Type B pancreatic cell (in vitro differentiated cells): Measurements from ENCODE around the gene ANK3. TPM values are rescaled to one million over a fixed set of nuclear protein-coding genes. Genes with fewer than 3 reads are reported as not detected.
A peak's percentile ranks its signal among the peaks of the same experiment; 100 is the strongest.

Source experiments
- DNase-seq: peaks from one replicate; pipeline ENCODE4 v3.0.0; 2021; ENCODE audit warnings: mixed read lengths; ENCODE audit not compliant: unreplicated experiment; ENCODE audit errors: extremely low spot score
- H3K27ac Mint-ChIP-seq: 2 replicates; pipeline ENCODE4 v1.8.0; 2021; ENCODE audit warnings: mild to moderate bottlenecking, mixed read lengths
- H3K27me3 Mint-ChIP-seq: 2 replicates; pipeline ENCODE4 v1.8.0; 2021; ENCODE audit warnings: mixed read lengths
- H3K36me3 Mint-ChIP-seq: 2 replicates; pipeline ENCODE4 v1.8.0; 2021; ENCODE audit warnings: mixed read lengths
- H3K4me1 Mint-ChIP-seq: one replicate; pipeline ENCODE4 v1.8.0; 2021; ENCODE audit warnings: mixed read lengths; ENCODE audit not compliant: unreplicated experiment
- H3K4me3 Mint-ChIP-seq: 2 replicates; pipeline ENCODE4 v1.8.0; 2021; ENCODE audit warnings: mild to moderate bottlenecking, mixed read lengths
- H3K9me3 Mint-ChIP-seq: 2 replicates; pipeline ENCODE4 v1.8.0; 2021; ENCODE audit warnings: mixed read lengths
- CTCF ChIP-seq: fragments of 200-600 bp; sonication (generic); conservative IDR thresholded peaks from 2 replicates; pipeline ENCODE4 v1.5.0; 2021; ENCODE audit warnings: antibody characterized with exemption, mild to moderate bottlenecking
- total RNA-seq: library from RNA; stranded (reverse); gene quantifications from 2 replicates; pipeline ENCODE4 v1.2.1, GENCODE V29; 2021; ENCODE audit warnings: low replicate concordance

ANK3 gene
- total RNA-seq, 1 donor from 2014 or later = 90.2 TPM

- no peaks in the 10 kb centered on the region for H3K27me3 Mint-ChIP-seq
- H3K36me3 Mint-ChIP-seq = no peaks in the 10 kb centered on the region
- no peaks in the 10 kb centered on the region for H3K9me3 Mint-ChIP-seq
- TF ChIP-seq CTCF = no peak
- H3K4me1 Mint-ChIP-seq = no peaks in the 10 kb centered on the region
- no peak overlapping the region for H3K4me3 Mint-ChIP-seq
- no peak overlapping the region for H3K27ac Mint-ChIP-seq
- no peak for DNase-seq
Measured at GRCh38 chr10:60246382-60246781, 143.3 kb downstream of the ANK3 start.

DNA sequence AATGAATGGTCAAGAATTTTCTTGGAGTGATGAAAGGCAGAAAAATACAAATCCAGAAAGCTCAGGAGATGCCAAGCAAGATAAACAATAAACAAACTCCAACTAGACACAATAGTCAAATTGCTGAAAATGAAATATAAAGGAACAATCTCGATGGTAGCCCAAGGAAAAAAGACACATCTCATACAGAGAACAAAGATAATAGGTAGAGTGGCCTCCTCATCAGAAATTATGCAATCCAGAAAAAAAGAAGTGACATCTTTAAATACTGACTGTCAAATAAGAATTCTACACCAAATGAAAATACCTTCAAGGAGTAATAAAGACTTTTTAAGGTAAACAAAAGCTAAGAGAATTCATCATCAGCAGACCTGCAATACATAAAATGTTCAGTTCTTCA, 150.4 kb downstream of the ANK3 start:
- no peaks in the 10 kb centered on the region for H3K27me3 Mint-ChIP-seq
- no peaks in the 10 kb centered on the region for H3K36me3 Mint-ChIP-seq
- H3K4me3 Mint-ChIP-seq = no peak overlapping the region
- no peaks in the 10 kb centered on the region for H3K9me3 Mint-ChIP-seq
- H3K27ac Mint-ChIP-seq = peak overlapping the region; percentile 4
- DNase-seq = no peak
- H3K4me1 Mint-ChIP-seq = peaks cover 15% of the 10 kb centered on the region
- TF ChIP-seq CTCF = no peak

DNA sequence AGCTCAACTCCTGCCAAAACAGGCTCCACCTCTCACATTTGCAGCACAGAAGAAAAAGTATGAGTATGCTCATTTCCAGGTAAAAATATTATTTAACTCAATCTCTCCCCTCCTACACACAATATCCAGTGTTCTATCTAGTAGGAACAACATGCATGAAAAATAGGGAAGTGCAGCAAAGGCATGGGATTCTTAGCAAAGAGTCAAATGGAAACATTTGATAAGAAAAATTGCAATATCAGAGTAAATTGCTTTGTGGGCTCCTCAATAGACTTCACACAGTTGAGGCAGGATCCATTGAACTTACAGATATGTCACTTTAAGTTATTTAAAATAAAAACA, 150.9 kb downstream of the ANK3 start:
- no peak for TF ChIP-seq CTCF

DNA sequence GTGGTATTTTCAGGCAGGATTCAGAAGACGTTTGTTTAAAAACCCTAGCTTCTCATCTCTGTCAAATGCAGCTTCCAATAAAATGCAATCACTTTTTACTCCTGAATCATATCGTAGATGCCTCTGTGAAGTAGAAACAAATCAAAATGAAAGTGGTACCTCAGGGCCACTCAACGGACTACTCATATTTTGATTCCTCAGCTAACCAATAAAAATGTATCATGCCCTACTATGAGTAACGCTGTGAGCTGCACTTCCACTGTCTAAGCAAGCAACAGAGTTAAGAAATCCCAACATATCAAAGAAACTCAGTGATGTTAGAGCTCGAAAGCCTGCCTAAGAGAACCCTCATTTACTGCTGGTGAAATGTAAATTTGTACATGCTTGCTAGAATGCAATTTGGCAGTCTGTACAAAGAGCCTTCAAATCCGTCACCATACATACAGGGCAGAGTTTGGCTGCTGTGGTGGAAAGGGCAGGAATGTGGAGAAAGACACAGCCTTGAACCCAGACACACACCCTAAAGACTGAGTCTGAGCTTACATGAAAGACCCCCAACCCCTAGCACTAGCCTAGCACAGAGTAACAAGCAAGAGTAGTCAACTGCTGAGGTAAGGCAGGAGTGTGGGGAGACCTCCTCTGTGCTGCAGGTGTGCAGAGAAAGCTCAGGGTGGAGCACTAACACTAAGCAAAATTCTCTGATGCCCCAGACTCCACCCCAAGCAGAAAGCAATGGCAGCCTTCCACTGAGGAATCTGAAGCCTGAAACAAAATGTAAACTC, 151.5 kb downstream of the ANK3 start:
- Mint-ChIP-seq H3K27me3 (no peaks in the 10 kb centered on the region), H3K4me3 (no peak overlapping the region)

More for the DNA sequence above, 150.9 kb downstream of the ANK3 start:
- H3K9me3 Mint-ChIP-seq = no peaks in the 10 kb centered on the region
- no peak for DNase-seq
- no peak overlapping the region for H3K27ac Mint-ChIP-seq
- peaks cover 15% of the 10 kb centered on the region for H3K4me1 Mint-ChIP-seq
- H3K27me3 Mint-ChIP-seq = no peaks in the 10 kb centered on the region
- no peak overlapping the region for H3K4me3 Mint-ChIP-seq
- H3K36me3 Mint-ChIP-seq = peaks cover 3% of the 10 kb centered on the region

DNA sequence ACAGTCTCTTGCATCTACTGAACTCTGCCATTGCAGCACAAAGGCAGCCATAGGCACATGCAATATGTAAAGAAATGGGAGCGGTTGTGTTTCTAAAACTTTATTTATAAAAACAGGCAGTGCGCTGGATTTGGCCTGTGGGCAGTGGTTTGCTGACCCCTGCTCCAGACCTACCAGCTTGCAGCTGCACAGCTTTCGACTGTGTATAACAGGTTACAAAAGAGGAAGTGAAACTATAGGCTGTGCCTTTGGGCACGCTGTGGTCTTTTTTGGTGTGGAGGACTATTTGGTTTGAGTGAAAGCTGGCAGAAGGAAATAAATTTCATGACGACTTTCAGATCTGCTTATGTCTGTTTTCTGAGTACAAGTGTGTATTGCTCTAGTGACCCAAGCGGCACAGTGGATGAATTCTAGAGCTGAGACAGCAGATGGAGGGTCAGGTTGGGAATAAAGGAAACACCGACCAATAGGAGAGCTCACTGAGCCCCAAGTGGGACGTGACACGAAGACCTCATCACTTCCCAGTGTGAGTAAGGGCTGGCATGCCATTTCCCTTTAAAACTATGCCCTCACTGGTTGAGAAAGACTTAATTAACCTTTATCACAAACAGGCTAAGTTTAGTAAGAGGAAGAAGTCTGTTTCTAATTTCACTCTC, 152.7 kb downstream of the ANK3 start:
- Mint-ChIP-seq H3K9me3 (no peaks in the 10 kb centered on the region), H3K27ac (no peak overlapping the region), H3K36me3 (peaks cover 4% of the 10 kb centered on the region), H3K4me1 (peaks cover 15% of the 10 kb centered on the region), H3K27me3 (no peaks in the 10 kb centered on the region), H3K4me3 (no peak overlapping the region)
- no peak for DNase-seq
- TF ChIP-seq CTCF = no peak

More for the DNA sequence above, 151.5 kb downstream of the ANK3 start:
- TF ChIP-seq CTCF = no peak
- no peak overlapping the region for H3K27ac Mint-ChIP-seq
- H3K4me1 Mint-ChIP-seq = peaks cover 15% of the 10 kb centered on the region
- peaks cover 4% of the 10 kb centered on the region for H3K36me3 Mint-ChIP-seq
- H3K9me3 Mint-ChIP-seq = no peaks in the 10 kb centered on the region
- DNase-seq = no peak
